HG02840 (cell line): ENCODE measurements around the gene MEGF6.

Source experiments
- ATAC-seq: cut with Tn5 transposase; IDR thresholded peaks from one replicate; pipeline ENCODE4 v1.9.1; 2021; ENCODE audit warnings: mild to moderate bottlenecking, moderate library complexity, moderate number of reproducible peaks; ENCODE audit not compliant: unreplicated experiment, low FRiP score

MEGF6 gene

GRCh38 chr1:3612123-3612522 is 815 bp upstream of the MEGF6 start:
- ATAC-seq, result no peak

GRCh38 chr1:3610527-3611169 is 660 bp downstream of the MEGF6 start:
- no peak for ATAC-seq

GRCh38 chr1:3609769-3610526 is 1.4 kb downstream of the MEGF6 start:
- no peak for ATAC-seq

GRCh38 chr1:3609016-3609768 is 2.1 kb downstream of the MEGF6 start:
- ATAC-seq, result no peak

GRCh38 chr1:3608154-3608553 is 3.2 kb downstream of the MEGF6 start:
- no peak for ATAC-seq

GRCh38 chr1:3607703-3608065 is 3.6 kb downstream of the MEGF6 start:
- no peak for ATAC-seq

GRCh38 chr1:3606779-3607702 is 4.3 kb downstream of the MEGF6 start:
- no peak for ATAC-seq

GRCh38 chr1:3604997-3605823 is 6.1 kb downstream of the MEGF6 start:
- no peak for ATAC-seq

GRCh38 chr1:3604468-3604974 is 6.8 kb downstream of the MEGF6 start:
- ATAC-seq, result no peak

GRCh38 chr1:3603571-3604467 is 7.5 kb downstream of the MEGF6 start:
- no peak for ATAC-seq

GRCh38 chr1:3603156-3603555 is 8.2 kb downstream of the MEGF6 start:
- ATAC-seq, result no peak

- no peak for ATAC-seq
Observed at GRCh38 chr1:3602375-3602774, 8.9 kb downstream of the MEGF6 start.

GRCh38 chr1:3601743-3602142 is 9.6 kb downstream of the MEGF6 start:
- no peak for ATAC-seq

GRCh38 chr1:3600354-3600753 is 11.0 kb downstream of the MEGF6 start:
- ATAC-seq, result no peak

- no peak for ATAC-seq
Observed at GRCh38 chr1:3599816-3600215, 11.5 kb downstream of the MEGF6 start.

GRCh38 chr1:3599286-3599811 is 12.0 kb downstream of the MEGF6 start:
- no peak for ATAC-seq

GRCh38 chr1:3598522-3599285 is 12.6 kb downstream of the MEGF6 start:
- ATAC-seq, result no peak
